ENCODE data around the gene RHOT1.

RHOT1 gene

GRCh38 chr17:32208436-32208835 is 66.1 kb downstream of the RHOT1 start:
- H3K27me3 ChIP-seq (replicated peaks in 2 of 5; ENCODE audit: control insufficient read depth in 4 of 5, insufficient read depth in 5 of 5, low read length in 4 of 5) = no peaks in the 10 kb centered on the region

DNA sequence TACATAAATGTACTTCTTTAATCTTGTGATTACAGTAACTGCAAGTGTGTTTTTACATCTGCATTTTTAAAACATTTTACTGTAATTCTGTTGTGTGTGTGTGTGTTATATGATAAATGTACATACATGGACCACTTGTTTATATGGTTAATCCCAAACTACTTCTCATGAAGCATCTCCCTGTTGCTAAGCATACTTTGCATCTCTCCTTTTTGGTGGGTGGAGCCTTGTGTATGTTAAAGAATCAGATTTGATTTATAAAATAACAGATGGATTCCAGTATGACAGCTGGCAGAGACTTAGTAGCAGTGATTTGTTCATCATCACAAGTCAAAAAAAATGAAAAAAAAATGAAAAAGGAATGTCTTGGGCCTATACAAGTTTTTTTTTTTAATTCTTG is 67.3 kb downstream of the RHOT1 start:
- H3K27me3 ChIP-seq (replicated peaks in 2 of 5; ENCODE audit: control insufficient read depth in 4 of 5, insufficient read depth in 5 of 5, low read length in 4 of 5) = no peaks in the 10 kb centered on the region
- H3K27ac ChIP-seq (ENCODE audit: insufficient read depth in 1 of 2, low read depth in 1 of 2, low read length in 2 of 2, poor library complexity in 1 of 2, severe bottlenecking in 2 of 2) = no peak overlapping the region
- H3K4me1 ChIP-seq (ENCODE audit: control extremely low read depth in 1 of 4, control insufficient read depth in 4 of 4, insufficient read depth in 4 of 4, low read length in 3 of 4) = no peaks in the 10 kb centered on the region
- POLR2A ChIA-PET = no interaction called here
- H3K4me3 ChIP-seq (ENCODE audit: control insufficient read depth in 1 of 7, extremely low read depth in 1 of 7, insufficient read depth in 4 of 7, low read depth in 2 of 7, low read length in 6 of 7) = no peak overlapping the region
- H3K9me3 ChIP-seq (ENCODE audit: control extremely low read depth in 1 of 5, control insufficient read depth in 4 of 5, insufficient read depth in 2 of 5, low read depth in 1 of 5, low read length in 4 of 5) = no peaks in the 10 kb centered on the region
- no peak for DNase-seq
- peaks cover 12 to 68% (median 34%) of the 10 kb centered on the region in 4 experiments for H3K36me3 ChIP-seq (ENCODE audit: control insufficient read depth in 4 of 4, insufficient read depth in 4 of 4, low read length in 3 of 4)
- CTCF ChIA-PET = interaction anchor here (0.6 to 1.0 kb wide), 2 partner anchors 9 to 12 kb away, joined by 3 read pairs; no protein-coding TSS in a partner anchor

More at GRCh38 chr17:32208436-32208835, 66.1 kb downstream of the RHOT1 start:
- peaks cover 15 to 61% (median 31%) of the 10 kb centered on the region in 4 experiments for H3K36me3 ChIP-seq (ENCODE audit: control insufficient read depth in 4 of 4, insufficient read depth in 4 of 4, low read length in 3 of 4)
- no peaks in the 10 kb centered on the region for H3K4me1 ChIP-seq (ENCODE audit: control extremely low read depth in 1 of 4, control insufficient read depth in 4 of 4, insufficient read depth in 4 of 4, low read length in 3 of 4)
- POLR2A ChIA-PET = no interaction called here
- no peak overlapping the region for H3K27ac ChIP-seq (ENCODE audit: insufficient read depth in 1 of 2, low read depth in 1 of 2, low read length in 2 of 2, poor library complexity in 1 of 2, severe bottlenecking in 2 of 2)
- CTCF ChIA-PET = no interaction called here
- no peak for DNase-seq
- no peaks in the 10 kb centered on the region for H3K9me3 ChIP-seq (ENCODE audit: control extremely low read depth in 1 of 5, control insufficient read depth in 4 of 5, insufficient read depth in 2 of 5, low read depth in 1 of 5, low read length in 4 of 5)
- no peak overlapping the region for H3K4me3 ChIP-seq (ENCODE audit: control insufficient read depth in 1 of 7, extremely low read depth in 1 of 7, insufficient read depth in 4 of 7, low read depth in 2 of 7, low read length in 6 of 7)

- no CpG with 5 or more reads among the region's 1 CpG for WGBS (ENCODE audit: insufficient coverage)
- Histone ChIP-seq H3K9me3 (ENCODE audit: control extremely low read depth in 1 of 5, control insufficient read depth in 4 of 5, insufficient read depth in 2 of 5, low read depth in 1 of 5, low read length in 4 of 5) (no peaks in the 10 kb centered on the region), H3K27me3 (replicated peaks in 2 of 5; ENCODE audit: control insufficient read depth in 4 of 5, insufficient read depth in 5 of 5, low read length in 4 of 5) (no peaks in the 10 kb centered on the region), H3K4me3 (ENCODE audit: control insufficient read depth in 1 of 7, extremely low read depth in 1 of 7, insufficient read depth in 4 of 7, low read depth in 2 of 7, low read length in 6 of 7) (no peak overlapping the region), H3K36me3 (ENCODE audit: control insufficient read depth in 4 of 4, insufficient read depth in 4 of 4, low read length in 3 of 4) (peaks cover 9 to 55% (median 33%) of the 10 kb centered on the region in 4 experiments), H3K27ac (ENCODE audit: insufficient read depth in 1 of 2, low read depth in 1 of 2, low read length in 2 of 2, poor library complexity in 1 of 2, severe bottlenecking in 2 of 2) (no peak overlapping the region), H3K4me1 (ENCODE audit: control extremely low read depth in 1 of 4, control insufficient read depth in 4 of 4, insufficient read depth in 4 of 4, low read length in 3 of 4) (no peaks in the 10 kb centered on the region)
- DNase-seq = no peak
- POLR2A ChIA-PET = no interaction called here
- CTCF ChIA-PET = no interaction called here
These were observed 69.4 kb downstream of the RHOT1 start for GRCh38 chr17:32211671-32212070.

GRCh38 chr17:32215696-32216095 is 73.4 kb downstream of the RHOT1 start:
- Histone ChIP-seq H3K4me1 (ENCODE audit: control extremely low read depth in 1 of 4, control insufficient read depth in 4 of 4, insufficient read depth in 4 of 4, low read length in 3 of 4) (no peaks in the 10 kb centered on the region), H3K27ac (ENCODE audit: insufficient read depth in 1 of 2, low read depth in 1 of 2, low read length in 2 of 2, poor library complexity in 1 of 2, severe bottlenecking in 2 of 2) (no peak overlapping the region), H3K4me3 (ENCODE audit: control insufficient read depth in 1 of 7, extremely low read depth in 1 of 7, insufficient read depth in 4 of 7, low read depth in 2 of 7, low read length in 6 of 7) (no peak overlapping the region), H3K36me3 (ENCODE audit: control insufficient read depth in 4 of 4, insufficient read depth in 4 of 4, low read length in 3 of 4) (peaks cover 9 to 26% (median 16%) of the 10 kb centered on the region in 4 experiments), H3K27me3 (replicated peaks in 2 of 5; ENCODE audit: control insufficient read depth in 4 of 5, insufficient read depth in 5 of 5, low read length in 4 of 5) (no peaks in the 10 kb centered on the region), H3K9me3 (ENCODE audit: control extremely low read depth in 1 of 5, control insufficient read depth in 4 of 5, insufficient read depth in 2 of 5, low read depth in 1 of 5, low read length in 4 of 5) (no peaks in the 10 kb centered on the region)
- ChIA-PET POLR2A (no interaction called here), CTCF (no interaction called here)
- no peak for DNase-seq
- WGBS (ENCODE audit: insufficient coverage) = no CpG with 5 or more reads among the region's 3 CpGs

DNA sequence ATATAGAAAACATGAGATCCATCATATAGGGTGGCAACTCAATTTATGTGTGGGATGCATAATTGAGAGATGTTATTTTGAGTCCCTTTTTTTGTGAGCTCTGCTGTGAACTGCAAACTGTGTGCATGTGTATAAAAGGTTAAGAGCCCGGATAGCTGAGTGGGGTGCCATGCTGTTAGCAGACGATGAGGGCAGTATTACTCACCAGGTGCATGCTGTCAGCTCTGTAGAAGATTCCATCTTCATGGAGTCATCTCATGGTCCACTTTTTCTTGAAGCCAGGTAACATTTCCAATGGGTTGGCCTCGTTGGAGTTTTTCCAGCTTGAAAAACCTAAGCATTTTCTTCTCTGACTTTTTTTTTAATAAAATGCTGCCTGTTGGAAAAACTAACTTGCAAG is 80.3 kb downstream of the RHOT1 start:
- POLR2A ChIA-PET = no interaction called here
- CTCF ChIA-PET = no interaction called here
- no peaks in the 10 kb centered on the region for H3K27me3 ChIP-seq (replicated peaks in 2 of 5; ENCODE audit: control insufficient read depth in 4 of 5, insufficient read depth in 5 of 5, low read length in 4 of 5)
- H3K4me1 ChIP-seq (ENCODE audit: control extremely low read depth in 1 of 4, control insufficient read depth in 4 of 4, insufficient read depth in 4 of 4, low read length in 3 of 4) = no peaks in the 10 kb centered on the region
- H3K4me3 ChIP-seq (ENCODE audit: control insufficient read depth in 1 of 7, extremely low read depth in 1 of 7, insufficient read depth in 4 of 7, low read depth in 2 of 7, low read length in 6 of 7) = no peak overlapping the region
- 93% methylated on average over 3 of the region's 3 CpGs for WGBS (ENCODE audit: insufficient coverage)
- H3K27ac ChIP-seq (ENCODE audit: insufficient read depth in 1 of 2, low read depth in 1 of 2, low read length in 2 of 2, poor library complexity in 1 of 2, severe bottlenecking in 2 of 2) = no peak overlapping the region
- peaks cover 6 to 17% (median 11%) of the 10 kb centered on the region in 4 experiments for H3K36me3 ChIP-seq (ENCODE audit: control insufficient read depth in 4 of 4, insufficient read depth in 4 of 4, low read length in 3 of 4)
- H3K9me3 ChIP-seq (ENCODE audit: control extremely low read depth in 1 of 5, control insufficient read depth in 4 of 5, insufficient read depth in 2 of 5, low read depth in 1 of 5, low read length in 4 of 5) = no peaks in the 10 kb centered on the region
- DNase-seq = no peak

DNA sequence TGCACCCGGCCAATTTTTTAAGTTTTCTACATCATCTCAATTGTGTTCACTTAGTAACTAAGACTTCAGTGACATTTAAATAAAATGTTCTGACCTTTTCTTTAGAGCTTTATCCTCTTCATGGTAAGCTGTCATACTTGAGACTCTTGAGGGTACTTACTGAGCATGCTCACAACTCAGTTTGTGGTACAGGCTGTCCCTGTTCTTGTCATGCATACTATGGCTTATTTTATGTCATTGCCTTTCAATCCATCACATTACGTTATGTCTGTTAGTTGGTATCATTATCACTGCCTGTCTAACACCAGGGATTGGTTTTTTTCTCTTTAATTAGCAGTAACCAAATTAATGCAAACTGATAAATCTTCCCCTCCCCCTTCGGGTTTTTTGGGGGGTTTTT is 81.4 kb downstream of the RHOT1 start:
- Histone ChIP-seq H3K4me1 (ENCODE audit: control extremely low read depth in 1 of 4, control insufficient read depth in 4 of 4, insufficient read depth in 4 of 4, low read length in 3 of 4) (no peaks in the 10 kb centered on the region), H3K4me3 (ENCODE audit: control insufficient read depth in 1 of 7, extremely low read depth in 1 of 7, insufficient read depth in 4 of 7, low read depth in 2 of 7, low read length in 6 of 7) (no peak overlapping the region), H3K36me3 (ENCODE audit: control insufficient read depth in 4 of 4, insufficient read depth in 4 of 4, low read length in 3 of 4) (peaks cover 9 to 15% (median 12%) of the 10 kb centered on the region in 4 experiments), H3K9me3 (ENCODE audit: control extremely low read depth in 1 of 5, control insufficient read depth in 4 of 5, insufficient read depth in 2 of 5, low read depth in 1 of 5, low read length in 4 of 5) (no peaks in the 10 kb centered on the region), H3K27me3 (replicated peaks in 2 of 5; ENCODE audit: control insufficient read depth in 4 of 5, insufficient read depth in 5 of 5, low read length in 4 of 5) (no peaks in the 10 kb centered on the region), H3K27ac (ENCODE audit: insufficient read depth in 1 of 2, low read depth in 1 of 2, low read length in 2 of 2, poor library complexity in 1 of 2, severe bottlenecking in 2 of 2) (no peak overlapping the region)
- DNase-seq = no peak
- CTCF ChIA-PET = no interaction called here
- no CpG with 5 or more reads among the region's 3 CpGs for WGBS (ENCODE audit: insufficient coverage)
- POLR2A ChIA-PET = interaction anchor here (0.5 kb wide), 1 partner anchor 253 kb away, joined by 4 read pairs; no protein-coding TSS in a partner anchor

DNA sequence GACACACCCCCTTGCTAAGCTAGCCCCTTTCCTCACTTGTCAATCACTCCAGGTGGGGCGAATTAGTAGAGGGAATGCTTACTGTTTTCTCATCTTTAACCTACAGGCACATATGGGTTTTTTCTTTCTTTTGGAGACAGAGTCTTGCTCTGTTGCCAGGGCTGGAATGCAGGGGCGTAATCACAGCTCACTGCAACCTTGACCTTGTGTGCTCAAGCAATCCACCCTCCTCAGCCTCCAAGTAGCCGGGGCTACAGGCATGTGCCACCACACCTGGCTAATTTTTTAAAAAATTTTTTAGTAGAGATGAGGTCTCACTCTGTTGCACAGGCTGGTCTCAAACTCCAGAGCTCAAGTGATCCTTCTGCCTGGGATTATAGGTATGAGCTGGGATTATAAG is 84.6 kb downstream of the RHOT1 start:
- ChIA-PET CTCF (interaction anchor here (0.6 to 1.4 kb wide), 6 partner anchors 12 to 94 kb away, joined by 3 to 5 read pairs (median 3); partner anchors contain the start of gene RHOT1), POLR2A (no interaction called here)
- Histone ChIP-seq H3K4me3 (ENCODE audit: control insufficient read depth in 1 of 7, extremely low read depth in 1 of 7, insufficient read depth in 4 of 7, low read depth in 2 of 7, low read length in 6 of 7) (no peak overlapping the region), H3K4me1 (ENCODE audit: control extremely low read depth in 1 of 4, control insufficient read depth in 4 of 4, insufficient read depth in 4 of 4, low read length in 3 of 4) (peaks cover 0 to 3% (median 0%) of the 10 kb centered on the region in 4 experiments), H3K27me3 (replicated peaks in 2 of 5; ENCODE audit: control insufficient read depth in 4 of 5, insufficient read depth in 5 of 5, low read length in 4 of 5) (no peaks in the 10 kb centered on the region), H3K36me3 (ENCODE audit: control insufficient read depth in 4 of 4, insufficient read depth in 4 of 4, low read length in 3 of 4) (peaks cover 7 to 13% (median 10%) of the 10 kb centered on the region in 4 experiments), H3K27ac (ENCODE audit: insufficient read depth in 1 of 2, low read depth in 1 of 2, low read length in 2 of 2, poor library complexity in 1 of 2, severe bottlenecking in 2 of 2) (no peak overlapping the region), H3K9me3 (ENCODE audit: control extremely low read depth in 1 of 5, control insufficient read depth in 4 of 5, insufficient read depth in 2 of 5, low read depth in 1 of 5, low read length in 4 of 5) (no peaks in the 10 kb centered on the region)
- 100% methylated on average over 2 of the region's 3 CpGs for WGBS (ENCODE audit: insufficient coverage)
- no peak for DNase-seq
